Measurements from ENCODE around the gene ZNF407. TPM values are rescaled to one million over a fixed set of nuclear protein-coding genes. Genes with fewer than 3 reads are reported as not detected.

The ZNF407 gene
- total RNA-seq, 1 experiment from 2014 or later: 7.6 TPM

DNA sequence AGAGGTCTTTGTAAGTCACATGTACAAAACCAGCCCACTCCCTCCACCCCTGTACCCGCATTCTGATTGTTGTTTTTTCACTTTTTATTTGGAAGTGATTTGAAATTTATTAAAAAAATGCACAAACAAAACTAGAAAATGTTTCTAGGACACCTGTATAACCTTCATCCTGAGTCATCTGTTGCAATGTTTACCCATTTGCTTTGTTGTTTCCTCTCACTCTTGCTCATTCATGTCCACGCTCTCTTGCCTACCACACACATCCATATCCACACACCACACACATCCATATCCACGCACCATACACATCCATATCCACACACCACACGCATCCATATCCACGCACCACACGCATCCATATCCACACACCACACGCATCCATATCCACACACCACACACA is 18.8 kb downstream of the ZNF407 start (continued):
- TF ChIP-seq, protein P1, sequence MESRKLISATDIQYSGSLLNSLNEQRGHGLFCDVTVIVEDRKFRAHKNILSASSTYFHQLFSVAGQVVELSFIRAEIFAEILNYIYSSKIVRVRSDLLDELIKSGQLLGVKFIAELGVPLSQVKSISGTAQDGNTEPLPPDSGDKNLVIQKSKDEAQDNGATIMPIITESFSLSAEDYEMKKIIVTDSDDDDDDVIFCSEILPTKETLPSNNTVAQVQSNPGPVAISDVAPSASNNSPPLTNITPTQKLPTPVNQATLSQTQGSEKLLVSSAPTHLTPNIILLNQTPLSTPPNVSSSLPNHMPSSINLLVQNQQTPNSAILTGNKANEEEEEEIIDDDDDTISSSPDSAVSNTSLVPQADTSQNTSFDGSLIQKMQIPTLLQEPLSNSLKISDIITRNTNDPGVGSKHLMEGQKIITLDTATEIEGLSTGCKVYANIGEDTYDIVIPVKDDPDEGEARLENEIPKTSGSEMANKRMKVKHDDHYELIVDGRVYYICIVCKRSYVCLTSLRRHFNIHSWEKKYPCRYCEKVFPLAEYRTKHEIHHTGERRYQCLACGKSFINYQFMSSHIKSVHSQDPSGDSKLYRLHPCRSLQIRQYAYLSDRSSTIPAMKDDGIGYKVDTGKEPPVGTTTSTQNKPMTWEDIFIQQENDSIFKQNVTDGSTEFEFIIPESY (IDR thresholded peaks at IDR 0.05; ENCODE audit: extremely low read depth, insufficient replicate concordance, low read length): no peak
- TF ChIP-seq, protein P2, sequence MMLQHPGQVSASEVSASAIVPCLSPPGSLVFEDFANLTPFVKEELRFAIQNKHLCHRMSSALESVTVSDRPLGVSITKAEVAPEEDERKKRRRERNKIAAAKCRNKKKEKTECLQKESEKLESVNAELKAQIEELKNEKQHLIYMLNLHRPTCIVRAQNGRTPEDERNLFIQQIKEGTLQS (IDR thresholded peaks at IDR 0.05): no peak
- TF ChIP-seq EZH2phosphoT487 (IDR thresholded peaks at IDR 0.05; ENCODE audit: borderline replicate concordance) (no peak), SRF (IDR thresholded peaks at IDR 0.05; ENCODE audit: low read depth) (no peak), EGR1 (IDR thresholded peaks at IDR 0.05; ENCODE audit: low read depth) (no peak), POLR2AphosphoS5 (IDR thresholded peaks at IDR 0.05; ENCODE audit: low read depth, low read length) (no peak), SIN3A (IDR thresholded peaks at IDR 0.05; ENCODE audit: low read depth) (no peak)

DNA sequence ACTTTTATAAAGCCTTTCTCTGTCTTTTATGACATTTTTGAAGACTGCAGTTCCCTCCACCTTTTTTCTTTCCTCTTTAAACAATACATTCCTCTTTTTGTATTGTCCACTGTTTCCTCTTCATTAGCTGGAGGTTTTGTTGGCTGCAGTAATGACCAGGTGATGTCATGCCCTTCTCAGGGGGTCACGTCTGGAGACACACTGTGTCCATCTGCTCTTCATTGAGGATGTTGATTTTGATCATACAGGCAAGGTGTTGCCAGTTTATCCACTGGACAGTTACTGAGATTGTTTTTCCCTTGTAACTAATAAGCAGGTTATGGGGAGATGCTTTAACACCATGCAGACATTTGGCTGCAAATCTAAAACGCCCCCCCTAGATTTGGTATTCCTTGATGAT is 19.8 kb downstream of the ZNF407 start:
- Histone ChIP-seq H3K27me3 (ENCODE audit: insufficient read depth, low read length) (no peaks in the 10 kb centered on the region), H3K4me1 (ENCODE audit: control insufficient read depth in 1 of 2, insufficient read depth in 2 of 2, low read length in 2 of 2) (no peaks in the 10 kb centered on the region), H3K4me2 (ENCODE audit: low read length) (no peak overlapping the region), H3K9ac (ENCODE audit: low read length) (no peak overlapping the region), H3K27ac (ENCODE audit: low read depth, low read length) (no peak overlapping the region), H3K9me2 (ENCODE audit: insufficient read depth) (no peaks in the 10 kb centered on the region), H2AFZ (ENCODE audit: low read depth, low read length, poor library complexity, severe bottlenecking) (no peak overlapping the region), H3K79me2 (ENCODE audit: insufficient read depth, low read length) (no peaks in the 10 kb centered on the region; the same call in 1 of the 2 replicates), H3K4me3 (replicated peaks in 1 of 2; ENCODE audit: low read depth in 1 of 2, low read length in 2 of 2) (no peak overlapping the region), H3K36me3 (ENCODE audit: control insufficient read depth in 1 of 2, insufficient read depth in 2 of 2, low read length in 2 of 2) (no peaks in the 10 kb centered on the region), H3K9me3 (ENCODE audit: control insufficient read depth in 1 of 2, insufficient read depth in 1 of 2, low read depth in 1 of 2, low read length in 2 of 2) (0 out of 4 replicates have a peak, but pooled peaks cover 0 to 6% of the 10 kb centered on the region in 2 experiments), H4K20me1 (ENCODE audit: insufficient read depth) (no peaks in the 10 kb centered on the region)
- intact Hi-C loops (cut with micrococcal nuclease): no loop called here
- ATAC-seq: no peak
- ChIA-PET POLR2A (no interaction called here), CTCF (no interaction called here), RAD21 (ENCODE audit: low non-redundant PET in 1 of 2, low total read pairs in 2 of 2, uncharacterized antibody in 2 of 2, unreplicated experiment in 2 of 2) (no interaction called here)
- DNase-seq (ENCODE audit: low read depth, low spot score): no peak
- no TSS peak for BruUV-seq (replicated peaks)
- TF ChIP-seq, protein P2 (IDR thresholded peaks at IDR 0.05): no peak
- TF ChIP-seq RAD21 (IDR thresholded peaks at IDR 0.05; ENCODE audit: low read depth): no peak
- no peak for TF ChIP-seq JUND (IDR thresholded peaks at IDR 0.05)
- TF ChIP-seq POLR2A (IDR thresholded peaks at IDR 0.05; ENCODE audit: borderline replicate concordance, extremely low read depth, insufficient read depth, insufficient read length): no peak
- TF ChIP-seq ZNF274 (IDR thresholded peaks at IDR 0.05; ENCODE audit: low read depth, low read length): no peak
- TF ChIP-seq EGR1 (IDR thresholded peaks at IDR 0.05; ENCODE audit: low read depth): no peak
- TF ChIP-seq YY1 (IDR thresholded peaks at IDR 0.05; ENCODE audit: extremely low read depth, insufficient replicate concordance, low read depth, low read length): no peak
- no peak for TF ChIP-seq EZH2phosphoT487 (IDR thresholded peaks at IDR 0.05; ENCODE audit: borderline replicate concordance)
- no peak for TF ChIP-seq POLR2AphosphoS5 (IDR thresholded peaks at IDR 0.05; ENCODE audit: low read depth, low read length)
- TF ChIP-seq SIN3A (IDR thresholded peaks at IDR 0.05; ENCODE audit: low read depth): no peak
- no peak for TF ChIP-seq CBX3 (IDR thresholded peaks at IDR 0.05; ENCODE audit: low read depth)
- TF ChIP-seq SRF (IDR thresholded peaks at IDR 0.05; ENCODE audit: low read depth): no peak
- TF ChIP-seq, protein P3, sequence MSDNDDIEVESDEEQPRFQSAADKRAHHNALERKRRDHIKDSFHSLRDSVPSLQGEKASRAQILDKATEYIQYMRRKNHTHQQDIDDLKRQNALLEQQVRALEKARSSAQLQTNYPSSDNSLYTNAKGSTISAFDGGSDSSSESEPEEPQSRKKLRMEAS (IDR thresholded peaks at IDR 0.05): no peak
- no peak for TF ChIP-seq EZH2 (IDR thresholded peaks at IDR 0.05)
- TF ChIP-seq TCF7L2 (IDR thresholded peaks at IDR 0.05; ENCODE audit: borderline replicate concordance, extremely low read depth, insufficient read depth, insufficient read length): no peak
- no peak for TF ChIP-seq ELF1 (IDR thresholded peaks at IDR 0.05; ENCODE audit: borderline replicate concordance, low read depth)
- TF ChIP-seq, protein P4, sequence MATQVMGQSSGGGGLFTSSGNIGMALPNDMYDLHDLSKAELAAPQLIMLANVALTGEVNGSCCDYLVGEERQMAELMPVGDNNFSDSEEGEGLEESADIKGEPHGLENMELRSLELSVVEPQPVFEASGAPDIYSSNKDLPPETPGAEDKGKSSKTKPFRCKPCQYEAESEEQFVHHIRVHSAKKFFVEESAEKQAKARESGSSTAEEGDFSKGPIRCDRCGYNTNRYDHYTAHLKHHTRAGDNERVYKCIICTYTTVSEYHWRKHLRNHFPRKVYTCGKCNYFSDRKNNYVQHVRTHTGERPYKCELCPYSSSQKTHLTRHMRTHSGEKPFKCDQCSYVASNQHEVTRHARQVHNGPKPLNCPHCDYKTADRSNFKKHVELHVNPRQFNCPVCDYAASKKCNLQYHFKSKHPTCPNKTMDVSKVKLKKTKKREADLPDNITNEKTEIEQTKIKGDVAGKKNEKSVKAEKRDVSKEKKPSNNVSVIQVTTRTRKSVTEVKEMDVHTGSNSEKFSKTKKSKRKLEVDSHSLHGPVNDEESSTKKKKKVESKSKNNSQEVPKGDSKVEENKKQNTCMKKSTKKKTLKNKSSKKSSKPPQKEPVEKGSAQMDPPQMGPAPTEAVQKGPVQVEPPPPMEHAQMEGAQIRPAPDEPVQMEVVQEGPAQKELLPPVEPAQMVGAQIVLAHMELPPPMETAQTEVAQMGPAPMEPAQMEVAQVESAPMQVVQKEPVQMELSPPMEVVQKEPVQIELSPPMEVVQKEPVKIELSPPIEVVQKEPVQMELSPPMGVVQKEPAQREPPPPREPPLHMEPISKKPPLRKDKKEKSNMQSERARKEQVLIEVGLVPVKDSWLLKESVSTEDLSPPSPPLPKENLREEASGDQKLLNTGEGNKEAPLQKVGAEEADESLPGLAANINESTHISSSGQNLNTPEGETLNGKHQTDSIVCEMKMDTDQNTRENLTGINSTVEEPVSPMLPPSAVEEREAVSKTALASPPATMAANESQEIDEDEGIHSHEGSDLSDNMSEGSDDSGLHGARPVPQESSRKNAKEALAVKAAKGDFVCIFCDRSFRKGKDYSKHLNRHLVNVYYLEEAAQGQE (IDR thresholded peaks at IDR 0.05; ENCODE audit: low read depth): no peak
